Germinal center (tissue), 1 donor: Measurements from ENCODE around the gene GPR50.

Source experiments
- DNase-seq: peaks from one replicate; pipeline ENCODE4 v3.0.0; 2012; ENCODE audit warnings: mixed read lengths, low spot score

GPR50 gene

DNA sequence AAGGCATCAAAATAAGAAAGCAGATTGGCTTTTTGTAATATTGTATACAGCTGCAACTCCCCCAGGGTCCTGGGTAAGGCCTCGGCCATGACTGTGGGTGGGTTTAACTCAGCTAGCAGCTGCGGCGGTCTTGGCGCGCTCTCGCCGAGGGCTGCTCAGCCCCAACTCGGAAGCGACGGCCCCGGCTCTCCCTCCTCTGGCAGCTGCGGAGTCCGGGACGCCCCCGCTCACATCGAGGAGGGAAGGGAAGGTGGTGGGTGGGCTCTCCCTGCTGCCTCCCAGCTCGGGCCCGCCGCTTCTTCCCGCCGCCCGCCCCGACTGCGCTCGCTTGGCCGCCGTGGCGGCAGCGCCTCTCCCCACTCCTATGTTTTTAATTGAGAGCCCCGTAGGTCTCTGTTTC lies 51.2 kb downstream of the GPR50 start:
- DNase-seq, result no peak

DNA sequence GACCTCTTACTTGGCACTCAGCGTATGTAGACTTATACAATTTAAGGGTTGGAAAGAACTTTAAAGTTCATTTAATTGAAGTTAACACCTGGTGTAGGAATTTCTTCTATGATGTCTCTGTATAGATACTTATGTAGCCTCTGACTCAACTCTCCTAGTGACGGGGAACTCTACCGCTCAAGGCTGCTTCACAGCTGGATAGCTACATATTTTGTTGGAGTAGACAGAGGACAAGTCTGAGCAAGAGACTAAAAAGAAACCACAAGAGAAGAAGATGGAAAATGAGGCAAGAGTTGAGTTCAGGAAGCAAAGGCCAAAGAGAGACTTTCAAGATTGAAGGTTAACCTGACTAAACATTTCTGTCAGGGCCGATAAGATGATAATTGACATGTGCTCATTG lies 52.6 kb downstream of the GPR50 start:
- no peak for DNase-seq
